HG02610 (cell line): Measurements from ENCODE around the gene ZFPL1.

ENCODE experiments used
- ATAC-seq: cut with Tn5 transposase; IDR thresholded peaks from one replicate; pipeline ENCODE4 v1.9.1; 2021; ENCODE audit warnings: mild to moderate bottlenecking, moderate library complexity; ENCODE audit not compliant: unreplicated experiment

The ZFPL1 gene

DNA sequence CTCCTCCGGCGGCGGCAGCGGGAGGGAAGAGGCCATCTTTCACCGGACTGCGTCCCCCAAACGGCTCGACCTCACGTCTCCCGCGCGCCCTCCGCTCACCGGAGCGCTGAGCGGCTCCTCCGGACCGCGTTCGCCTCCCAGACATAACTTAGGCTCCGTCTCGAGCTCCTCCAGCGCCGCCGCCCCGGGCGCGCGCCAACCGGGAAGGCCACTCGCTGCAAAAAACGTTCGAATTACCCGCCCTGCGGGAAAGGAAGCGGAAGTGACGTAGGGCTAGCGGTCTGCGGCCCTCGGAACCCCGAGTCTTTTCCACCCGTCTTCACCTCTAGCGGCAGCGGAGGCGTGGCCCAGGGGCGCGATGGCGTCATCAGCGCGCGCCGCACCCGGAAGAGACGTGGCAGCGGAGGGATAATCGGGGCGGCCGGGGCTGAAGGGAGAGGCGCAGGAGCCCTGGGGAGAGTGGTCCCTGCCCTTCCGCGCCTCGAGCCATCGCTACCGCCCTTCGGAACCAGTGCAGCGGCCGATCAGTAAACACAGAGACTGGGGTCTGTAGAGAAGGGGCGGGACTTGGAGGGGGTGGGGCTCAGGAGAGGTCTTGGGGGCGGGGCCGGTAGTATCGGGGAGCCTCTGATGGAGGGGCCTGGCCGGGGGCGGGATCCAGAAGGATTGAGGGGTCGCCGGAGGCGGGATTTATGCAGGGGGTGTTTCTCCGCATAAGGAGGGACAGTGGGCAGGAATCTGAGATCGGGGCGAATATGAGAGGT is at the start of gene ZFPL1, which contains the start of gene CDCA5:
Gene ZFPL1, plus strand, starts transcription at position 389 of the 764 bp plus-strand sequence. CDS start 477 bp downstream, outside the sequence.
Gene CDCA5, minus strand, starts transcription at position 207 of the 764 bp plus-strand sequence. Its CDS starts 62 bp downstream, at position 145.
- ATAC-seq, result peak; percentile 71

DNA sequence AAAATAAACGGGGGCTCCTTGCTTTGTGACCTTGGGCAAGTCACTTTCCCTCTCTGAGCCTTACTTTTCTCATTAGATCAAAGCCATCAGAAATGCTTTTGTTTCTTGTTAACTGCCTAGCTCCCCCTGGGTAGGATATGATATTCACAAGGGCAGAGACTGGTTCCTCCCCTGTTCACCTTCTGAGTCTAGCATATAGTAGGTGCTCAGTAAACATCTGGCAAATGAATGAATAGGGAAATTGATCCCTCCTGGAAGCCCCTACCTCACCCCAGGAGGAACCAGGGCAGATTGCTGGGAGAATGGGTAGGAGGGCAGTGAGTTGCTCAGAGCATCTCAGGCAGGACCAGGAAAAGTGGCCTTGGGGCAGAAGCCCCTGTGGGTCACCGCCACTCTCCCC is 49.6 kb upstream of the ZFPL1 start:
- ATAC-seq, result no peak

DNA sequence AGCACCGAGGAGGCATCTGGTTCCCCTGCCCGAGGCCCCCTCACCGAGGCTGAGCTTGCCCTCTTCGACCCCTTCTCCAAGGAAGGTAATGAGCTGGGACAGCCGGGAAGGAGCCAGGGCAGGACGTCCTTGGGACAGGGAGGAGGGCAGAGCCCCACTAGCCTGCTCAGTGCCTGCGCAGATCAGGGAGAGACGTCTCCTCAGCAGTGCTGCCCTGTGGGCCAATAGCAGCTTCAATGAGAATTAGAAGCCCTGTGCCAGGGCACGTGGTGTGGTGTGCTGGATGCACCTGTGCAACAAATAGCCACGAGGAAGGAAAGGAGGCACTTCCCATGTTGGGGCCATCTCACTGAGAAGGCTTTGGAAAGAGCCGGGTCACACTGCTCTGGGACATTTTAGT is 48.4 kb upstream of the ZFPL1 start:
- ATAC-seq, result no peak

DNA sequence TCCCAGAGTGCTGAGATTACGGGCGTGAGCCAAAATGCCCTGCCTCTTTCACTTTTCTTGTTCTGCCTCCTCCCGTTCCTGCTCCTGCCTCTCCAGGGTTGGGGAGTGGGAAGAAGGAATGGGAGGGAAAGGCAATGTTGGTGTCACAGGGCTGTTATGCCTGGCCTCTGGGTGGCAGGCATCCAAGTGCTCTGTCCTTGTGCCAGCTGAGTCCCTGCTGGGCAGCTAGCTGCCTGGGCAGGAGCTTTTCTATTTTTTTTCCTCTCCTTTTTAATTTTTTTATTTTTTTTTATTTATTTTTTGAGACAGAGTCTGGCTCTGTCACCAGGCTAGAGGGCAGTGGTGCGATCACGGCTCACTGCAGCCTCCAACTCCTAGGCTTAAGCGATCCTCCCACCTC is 47.1 kb upstream of the ZFPL1 start:
- no peak for ATAC-seq

DNA sequence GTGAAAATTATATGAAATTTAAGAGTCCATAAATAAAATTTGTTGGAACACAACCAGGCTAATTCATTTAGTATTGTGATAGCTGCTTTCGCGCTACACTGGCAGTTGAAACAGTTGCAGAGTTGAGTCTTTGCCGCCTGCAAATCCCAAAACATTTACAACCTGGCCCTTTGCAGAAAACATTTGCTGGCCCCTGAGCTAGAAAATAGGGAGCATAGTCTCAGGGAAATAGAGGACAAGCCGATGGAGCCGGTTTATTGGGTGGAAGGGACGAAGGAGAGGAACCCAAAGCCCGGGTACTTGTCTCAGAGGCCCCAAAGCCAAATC is 43.5 kb upstream of the ZFPL1 start:
- ATAC-seq, result no peak

DNA sequence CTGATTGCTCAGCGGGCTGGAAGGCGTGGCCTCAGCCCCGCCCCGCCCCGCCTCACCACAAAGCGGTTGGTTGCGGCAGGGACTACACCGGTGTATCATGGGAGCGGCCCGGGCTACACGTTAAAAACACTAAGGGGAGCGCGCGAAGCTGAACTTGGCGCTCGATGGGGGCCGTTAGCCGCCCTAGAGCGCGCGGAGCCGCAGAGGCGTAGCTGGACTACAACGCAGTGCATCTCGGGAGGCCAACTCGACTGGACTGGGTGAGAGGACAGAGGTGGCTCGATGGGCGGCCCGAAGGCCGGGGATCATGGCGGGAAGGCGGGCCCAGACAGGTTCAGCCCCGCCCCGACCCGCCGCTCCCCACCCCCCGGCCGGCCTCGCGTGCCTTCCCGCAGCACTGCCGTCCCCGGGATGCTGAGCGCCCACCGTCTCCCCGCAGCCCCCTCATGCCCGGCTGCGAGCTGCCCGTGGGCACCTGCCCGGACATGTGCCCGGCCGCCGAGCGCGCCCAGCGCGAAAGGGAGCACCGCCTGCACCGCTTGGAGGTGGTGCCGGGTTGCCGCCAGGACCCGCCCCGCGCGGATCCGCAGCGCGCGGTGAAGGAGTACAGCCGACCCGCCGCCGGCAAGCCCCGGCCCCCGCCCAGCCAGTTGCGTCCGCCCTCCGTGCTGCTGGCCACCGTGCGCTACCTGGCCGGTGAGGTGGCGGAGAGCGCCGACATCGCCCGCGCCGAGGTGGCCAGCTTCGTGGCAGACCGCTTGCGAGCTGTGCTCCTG is 43.0 kb upstream of the ZFPL1 start, which contains the start of gene SAC3D1:
Gene SAC3D1, plus strand, starts transcription at position 364 of the 776 bp plus-strand sequence. Its CDS starts 83 bp downstream, at position 447.
- ATAC-seq, result peak; percentile 81

DNA sequence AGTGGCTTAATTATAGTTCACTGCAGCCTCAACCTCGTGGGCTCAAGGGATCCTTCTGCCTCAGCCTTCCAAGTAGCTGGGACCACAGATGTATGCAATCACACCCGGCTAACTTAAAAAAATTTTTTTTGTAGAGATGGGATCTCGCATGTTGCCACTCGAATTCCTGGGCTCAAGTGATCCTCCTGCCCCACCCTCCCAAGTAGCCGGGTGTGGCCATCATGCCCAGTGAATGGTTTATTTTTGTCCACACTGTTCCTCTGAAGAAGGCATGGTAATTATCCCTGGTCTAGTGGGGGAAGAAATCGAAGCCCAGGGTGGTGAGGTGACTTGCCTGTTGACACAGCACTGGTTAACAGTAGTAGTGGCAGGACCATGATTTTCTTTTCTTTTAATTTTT is 41.1 kb upstream of the ZFPL1 start:
- ATAC-seq, result no peak

DNA sequence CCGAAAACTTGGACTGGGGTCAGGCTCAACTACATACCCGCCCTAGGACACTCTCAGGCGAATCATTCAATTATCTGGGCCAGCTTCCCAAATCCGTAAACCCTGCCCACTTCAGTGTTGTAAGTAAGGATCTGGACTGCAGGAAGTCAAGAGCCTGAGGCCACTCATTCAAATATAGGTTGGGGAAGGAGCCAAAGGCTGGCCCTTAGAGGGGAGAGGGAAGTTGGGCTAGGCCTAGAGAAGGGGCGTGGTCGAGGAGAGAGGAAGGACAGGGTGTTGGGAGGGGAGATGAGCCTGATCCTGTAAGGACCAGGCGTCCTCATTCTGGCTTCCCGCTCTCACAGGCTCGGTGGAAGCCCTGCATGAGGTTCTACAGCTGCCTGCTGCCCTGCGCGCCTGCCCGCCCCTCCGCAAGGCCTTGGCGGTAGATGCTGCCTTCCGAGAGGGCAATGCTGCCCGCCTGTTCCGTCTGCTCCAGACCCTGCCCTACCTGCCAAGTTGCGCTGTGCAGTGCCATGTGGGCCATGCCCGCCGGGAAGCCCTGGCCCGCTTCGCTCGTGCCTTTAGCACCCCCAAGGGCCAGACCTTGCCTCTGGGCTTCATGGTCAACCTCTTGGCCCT is 40.0 kb upstream of the ZFPL1 start:
- ATAC-seq, result no peak

DNA sequence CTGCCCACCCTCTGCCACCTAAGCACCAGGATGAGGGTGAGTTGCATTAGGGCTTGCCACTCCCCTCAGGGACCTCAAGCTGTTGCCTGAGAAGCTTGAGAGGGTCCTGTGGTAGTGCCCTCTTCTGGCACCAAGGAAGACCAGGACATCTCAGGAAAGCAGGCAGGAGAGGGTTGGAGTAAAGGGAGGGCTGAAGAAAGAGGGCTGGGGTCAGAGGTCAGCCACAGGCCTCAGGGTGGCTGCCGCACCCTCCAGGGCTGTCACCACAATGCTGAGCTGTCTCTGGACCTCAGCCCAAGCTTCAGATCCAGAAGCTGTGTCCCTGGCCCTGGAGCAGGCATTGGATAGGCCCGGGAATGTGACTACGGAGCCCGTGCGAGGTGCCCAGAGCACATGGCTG is 39.0 kb upstream of the ZFPL1 start:
- no peak for ATAC-seq

DNA sequence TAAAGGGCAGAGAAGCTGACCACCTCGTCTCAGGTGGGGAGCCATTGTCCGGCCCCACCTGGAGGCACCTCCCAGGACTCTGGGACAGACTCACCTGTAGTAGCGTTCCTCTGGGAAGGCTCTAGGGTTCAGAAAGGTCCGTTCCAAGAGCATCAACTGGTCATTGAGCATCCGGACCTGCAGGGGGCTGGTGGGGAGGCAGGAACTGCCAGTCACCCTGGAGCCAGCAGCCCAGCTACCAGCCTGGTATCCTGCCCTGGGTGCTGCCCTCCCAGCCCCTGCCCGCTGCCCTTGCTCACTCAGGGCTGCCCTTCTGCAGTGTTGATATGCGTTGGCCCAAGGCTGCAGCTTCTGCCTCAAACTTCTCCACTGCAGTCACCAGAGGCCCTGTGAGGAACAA is 38.3 kb upstream of the ZFPL1 start:
- no peak for ATAC-seq

DNA sequence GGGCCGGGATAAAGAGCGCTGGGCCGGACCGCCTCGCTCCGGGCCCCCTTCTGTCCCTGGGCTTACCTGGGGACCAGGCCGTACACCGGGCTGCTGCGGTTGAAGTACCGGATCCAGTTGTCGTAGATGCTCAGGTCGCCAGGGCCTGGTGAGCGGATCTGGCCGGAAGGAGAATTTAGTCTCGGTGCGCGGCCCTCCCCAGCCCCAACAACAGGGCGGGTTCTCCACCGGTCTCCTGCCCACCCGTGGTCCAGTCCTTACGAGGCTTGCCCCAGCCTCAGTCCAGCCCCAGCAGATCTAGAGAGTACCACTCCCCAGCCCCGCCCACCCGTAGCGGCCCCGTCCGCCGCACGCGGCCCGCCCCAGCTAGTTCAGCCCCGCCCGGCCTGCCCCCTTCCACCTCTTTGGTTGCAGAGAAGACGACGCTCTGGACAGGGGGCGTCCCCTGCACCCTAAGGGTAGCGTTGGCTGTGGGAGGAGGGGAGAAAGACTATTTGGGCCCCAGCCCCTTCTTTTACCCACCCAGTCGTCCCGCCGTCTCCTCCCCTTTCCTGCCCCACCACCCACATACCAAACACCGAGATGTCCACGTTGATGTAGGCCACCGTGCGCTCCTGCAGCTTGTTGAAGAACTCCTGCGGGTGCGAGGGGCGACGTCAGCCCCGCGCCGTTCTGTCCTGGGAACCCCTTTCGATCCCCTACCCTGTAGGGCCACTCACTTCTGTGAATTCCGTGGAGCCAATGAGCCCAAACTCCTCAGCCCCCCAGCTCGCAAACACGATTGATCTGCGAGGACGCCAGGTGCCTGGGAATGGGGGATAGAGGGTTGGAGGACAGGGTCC is 36.2 kb upstream of the ZFPL1 start:
- ATAC-seq, result no peak

DNA sequence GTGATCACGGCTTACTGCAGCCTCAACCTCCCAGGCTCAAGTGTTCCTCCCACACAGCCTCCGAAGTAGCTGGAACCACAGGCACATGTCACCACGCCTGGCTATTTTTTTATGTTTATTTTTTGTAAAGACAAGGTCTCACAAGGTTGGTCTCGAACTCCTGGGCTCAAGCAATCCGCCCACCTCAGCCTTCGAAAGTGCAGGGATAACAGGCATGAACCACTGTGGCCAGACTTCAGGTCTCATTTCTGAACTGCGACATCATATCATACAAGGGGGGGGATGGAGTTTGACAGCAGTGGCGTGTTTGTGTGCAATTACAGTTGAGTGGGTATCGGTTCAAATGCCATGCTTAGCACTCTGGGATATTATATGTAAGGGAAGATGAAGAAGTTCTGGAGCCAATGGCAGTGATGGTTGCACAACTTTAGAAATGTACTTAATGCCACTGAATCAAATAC is 32.6 kb upstream of the ZFPL1 start:
- no peak for ATAC-seq

DNA sequence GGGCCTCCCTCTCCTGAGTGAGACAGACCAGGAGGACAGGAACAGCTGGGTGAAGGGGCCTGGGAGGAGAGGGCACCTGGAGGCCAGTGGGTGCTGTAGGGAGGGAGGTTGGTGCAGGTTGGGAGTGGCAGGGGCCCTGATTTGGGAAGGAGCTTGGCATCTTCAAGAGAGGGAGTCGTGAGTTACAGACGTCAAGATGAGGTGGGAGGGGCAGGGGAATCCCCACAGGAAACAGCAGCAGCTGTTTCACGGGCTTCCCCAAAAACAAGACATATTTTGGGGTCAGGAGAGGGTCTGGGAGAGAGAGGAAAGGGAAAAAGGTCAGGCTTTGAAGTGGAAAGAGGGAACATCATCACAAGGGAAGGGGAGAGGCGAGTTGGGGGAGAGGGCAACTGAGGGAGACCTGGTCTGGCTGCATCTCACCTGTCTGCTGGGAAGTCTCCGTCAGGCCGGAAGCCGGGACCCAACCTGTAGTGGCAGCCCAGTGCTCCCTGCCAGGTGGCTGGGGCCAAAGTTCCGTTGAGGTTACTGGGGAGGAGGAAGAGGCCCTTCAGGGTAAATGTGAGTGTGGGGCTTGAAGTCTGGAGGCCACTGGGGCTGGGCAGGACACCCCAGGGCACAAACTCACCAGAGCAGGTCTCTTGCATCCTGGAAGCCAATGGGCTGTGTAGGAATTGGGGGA is 30.1 kb upstream of the ZFPL1 start:
- no peak for ATAC-seq

DNA sequence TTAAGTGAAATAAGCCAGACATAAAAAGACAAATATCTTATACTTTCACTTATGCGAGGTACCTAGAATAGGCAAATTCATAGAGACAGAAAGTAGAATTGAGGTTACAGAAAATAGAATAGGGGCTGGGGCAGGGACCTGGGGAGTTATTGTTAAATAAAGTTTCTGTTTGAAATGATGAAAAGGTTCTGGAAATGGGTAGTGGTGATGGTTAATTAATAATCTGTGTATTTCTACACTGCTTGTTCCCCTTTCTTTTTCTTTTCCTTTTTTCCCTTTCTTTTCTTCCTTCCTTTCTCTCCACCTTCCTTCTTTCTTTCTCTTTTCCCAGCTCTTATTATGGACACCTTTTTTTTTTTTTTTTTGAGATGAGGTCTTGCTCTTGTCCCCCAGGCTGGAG is 28.5 kb upstream of the ZFPL1 start:
- ATAC-seq, result no peak

DNA sequence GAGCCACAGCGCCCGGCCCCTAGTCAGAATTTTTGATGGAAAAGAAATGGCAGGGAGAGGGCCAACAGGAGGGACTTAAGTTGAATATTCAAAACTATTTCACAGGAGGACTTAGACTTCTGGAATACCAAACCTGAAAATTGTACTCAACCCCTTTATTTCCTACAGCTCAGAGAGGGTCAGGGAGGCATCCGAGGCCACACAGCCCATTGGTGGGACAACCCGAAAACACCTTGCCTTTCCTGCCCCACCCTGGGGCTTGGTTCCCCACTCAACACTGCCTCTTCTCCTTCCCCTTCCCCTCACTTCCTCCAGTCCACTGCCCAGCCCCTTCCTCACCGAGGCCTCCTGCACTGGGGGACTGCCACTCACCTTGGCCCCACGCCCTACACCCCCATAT is 27.0 kb upstream of the ZFPL1 start:
- no peak for ATAC-seq

DNA sequence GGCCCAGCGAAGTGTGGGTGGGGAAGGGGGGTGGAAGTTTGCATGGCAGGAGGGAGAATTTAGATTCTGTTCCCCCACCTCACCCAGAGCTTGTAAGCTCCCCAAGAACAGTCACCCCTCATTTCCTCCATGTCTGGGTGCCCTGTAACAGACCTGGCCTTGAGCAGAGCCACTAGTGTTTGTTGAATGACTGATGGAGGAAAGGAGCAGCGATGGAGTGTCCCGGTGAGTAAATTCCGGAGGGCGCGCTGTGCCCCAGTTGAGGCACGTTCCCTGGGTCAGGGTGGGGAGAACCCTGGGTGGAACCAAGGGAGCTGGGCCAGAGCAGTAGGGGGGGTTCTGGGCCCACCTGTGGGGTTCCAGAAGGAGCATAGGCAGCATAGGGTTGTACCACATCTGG is 26.5 kb upstream of the ZFPL1 start:
- ATAC-seq, result no peak

DNA sequence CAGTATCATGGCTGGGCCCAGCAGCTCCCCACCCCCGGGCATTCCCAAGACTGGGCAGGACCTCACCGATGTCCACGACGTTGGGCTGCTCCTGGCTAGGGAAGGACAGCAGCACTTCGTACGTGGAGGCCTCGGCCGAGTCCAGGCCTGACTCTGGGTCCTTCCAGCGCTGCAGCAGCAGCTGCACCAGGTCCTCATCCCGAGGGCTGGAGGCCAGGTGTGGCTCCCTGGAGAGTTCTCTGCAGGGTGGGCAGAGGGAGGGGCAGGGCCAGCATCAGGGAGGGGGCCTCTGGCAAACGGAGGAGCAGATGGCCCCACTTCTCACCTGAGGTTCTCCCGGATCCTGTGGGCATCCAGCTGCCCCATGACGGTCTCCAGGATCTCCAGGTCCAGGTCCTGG is 26.0 kb upstream of the ZFPL1 start:
- no peak for ATAC-seq

DNA sequence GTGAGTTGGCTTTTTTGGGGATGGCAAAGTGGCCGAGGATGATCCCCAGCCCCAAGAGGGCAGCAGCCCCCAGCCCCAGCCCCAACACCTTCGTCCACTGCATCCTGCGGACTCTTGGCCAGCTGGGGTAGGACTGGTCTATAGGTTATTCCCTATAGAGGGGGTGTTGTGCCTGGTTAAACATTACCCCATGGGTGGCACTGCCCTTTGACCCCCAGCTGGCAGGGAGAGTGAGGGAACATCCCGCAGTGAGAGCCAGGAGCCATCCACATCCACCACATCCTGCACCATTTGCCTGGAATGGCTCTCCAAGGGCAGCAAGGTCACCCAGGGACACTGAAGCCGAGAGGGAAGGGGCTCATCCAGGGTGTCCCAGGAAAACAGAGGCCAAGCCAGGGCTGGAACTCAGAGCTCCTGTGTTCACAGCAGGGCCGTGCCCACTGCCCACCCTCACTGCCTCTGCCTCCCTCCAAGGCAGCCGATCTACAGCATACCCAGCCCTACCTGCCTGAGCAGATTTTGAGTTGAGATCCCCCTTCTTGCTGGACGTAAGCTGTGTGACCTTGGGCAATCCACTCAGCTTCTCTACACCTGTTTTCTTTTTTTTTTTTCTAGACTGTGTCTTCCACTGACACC is 25.5 kb upstream of the ZFPL1 start, which contains the start of gene NAALADL1:
Gene NAALADL1, minus strand, starts transcription at position 135 of the 636 bp plus-strand sequence. Its CDS starts 32 bp downstream, at position 103.
- no peak for ATAC-seq

DNA sequence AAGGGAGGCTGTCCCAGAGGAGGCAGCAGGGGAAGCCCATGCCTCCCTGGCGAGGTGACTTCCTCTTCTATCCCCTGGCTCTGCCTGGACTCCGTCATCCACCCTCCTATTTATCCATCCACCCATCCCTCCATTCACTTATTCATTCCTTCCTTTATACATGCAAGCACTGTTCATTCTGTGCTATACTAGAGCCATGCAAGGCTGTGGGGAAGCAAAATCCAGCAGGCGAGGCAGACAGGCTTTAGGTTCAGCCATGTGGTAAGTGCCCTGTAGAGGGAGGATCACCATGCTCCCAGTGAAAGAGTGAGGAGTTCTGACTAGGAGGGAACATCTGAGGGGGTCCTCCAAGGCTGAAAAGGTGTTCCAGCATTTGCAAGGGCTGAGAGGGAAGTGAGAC is 24.5 kb upstream of the ZFPL1 start:
- ATAC-seq, result no peak
